K562 (cell line): Measurements from ENCODE around the gene NARF. TPM values are rescaled to one million over a fixed set of nuclear protein-coding genes. Genes with fewer than 3 reads are reported as not detected.

Experiments
- AFF4 ChIP-seq: sonication (generic); formaldehyde crosslinking; IDR thresholded peaks from 2 replicates; pipeline ENCODE4 v1.8.0; 2023; ENCODE audit warnings: mild to moderate bottlenecking, missing genetic modification reagents
- ELK1 ChIP-seq: sonication (generic); formaldehyde crosslinking; IDR thresholded peaks from 2 replicates; pipeline ENCODE4 v1.8.1; 2022; ENCODE audit warnings: missing genetic modification reagents
- FOSL1 ChIP-seq: fragments of 200-800 bp; sonication (Bioruptor generic); conservative IDR thresholded peaks from 2 replicates; pipeline ENCODE4 v1.6.1; 2016; ENCODE audit warnings: missing genetic modification characterization, missing compliant biosample characterization
- FOXA3 ChIP-seq, 2 experiments: fragments of 450-650 bp in 1 of 2; sonication (generic) in 1 of 2; formaldehyde crosslinking; IDR thresholded peaks in 1 of 2; conservative IDR thresholded peaks in 1 of 2; 2 replicates each; pipeline versions ENCODE4 v1.4.0 to v1.8.0; 2020 to 2022; ENCODE audit warnings: mild to moderate bottlenecking in 2 of 2, missing genetic modification reagents in 1 of 2
- NFRKB ChIP-seq: fragments of 450-650 bp; IDR thresholded peaks from 2 replicates; pipeline ENCODE4 v1.6.1; 2016; ENCODE audit warnings: low read depth
- ZBTB11 ChIP-seq, 3 experiments: fragments of 200-800 bp in 1 of 3; fragments of 250-450 bp in 1 of 3; fragments of 450-650 bp in 1 of 3; sonication (Bioruptor Pico) in 1 of 3; sonication (Bioruptor generic) in 1 of 3; formaldehyde crosslinking in 1 of 3; IDR thresholded peaks; 2 replicates each; pipeline versions ENCODE4 v1.6.1 to v1.8.0; 2016 to 2022; ENCODE audit warnings: mild to moderate bottlenecking in 2 of 3, missing genetic modification characterization in 2 of 3, missing compliant biosample characterization in 1 of 3, moderate library complexity in 1 of 3
- polyA plus RNA-seq, 8 experiments: library from polyadenylated mRNA; depleted of rRNA in 4 of 8; stranded (reverse) in 5 of 8; unstranded in 3 of 8; fragments of >200 nt; fragmentation: Nextera tagmentation in 2 of 8; fragmentation: Illumina TruSeq in 1 of 8; extraction: Ambion mirVana in 2 of 8; extraction: Trizol in 1 of 8; gene quantifications; 2 replicates each; pipeline versions ENCODE4 v1.2.1 to v1.2.3, GENCODE V29; 2011 to 2014; ENCODE audit warnings: inconsistent platforms in 1 of 8, missing spikeins in 1 of 8
- total RNA-seq, 7 experiments: library from RNA; depleted of rRNA in 6 of 7; stranded (reverse); fragments of >200 nt in 6 of 7; fragmentation: Illumina TruSeq in 2 of 7; extraction: Trizol in 2 of 7; gene quantifications; 2 replicates each; pipeline versions ENCODE4 v1.2.1 to v1.2.3, GENCODE V29; 2011 to 2021; ENCODE audit warnings: low replicate concordance in 1 of 7
- TF ChIP-seq, protein P1 (sequence below), 2 experiments: fragments of 450-650 bp; IDR thresholded peaks; 2 replicates each; pipeline ENCODE4 v1.6.1; 2016; ENCODE audit warnings: mild to moderate bottlenecking in 2 of 2, borderline replicate concordance in 1 of 2, low read depth in 1 of 2, moderate library complexity in 1 of 2

NARF gene
- total and polyA plus RNA-seq, 9 of the 15 experiments (the other 6 are each of a cell fraction or from before 2014, with no cell fraction given): 60.4 to 423 (median 132) TPM

DNA sequence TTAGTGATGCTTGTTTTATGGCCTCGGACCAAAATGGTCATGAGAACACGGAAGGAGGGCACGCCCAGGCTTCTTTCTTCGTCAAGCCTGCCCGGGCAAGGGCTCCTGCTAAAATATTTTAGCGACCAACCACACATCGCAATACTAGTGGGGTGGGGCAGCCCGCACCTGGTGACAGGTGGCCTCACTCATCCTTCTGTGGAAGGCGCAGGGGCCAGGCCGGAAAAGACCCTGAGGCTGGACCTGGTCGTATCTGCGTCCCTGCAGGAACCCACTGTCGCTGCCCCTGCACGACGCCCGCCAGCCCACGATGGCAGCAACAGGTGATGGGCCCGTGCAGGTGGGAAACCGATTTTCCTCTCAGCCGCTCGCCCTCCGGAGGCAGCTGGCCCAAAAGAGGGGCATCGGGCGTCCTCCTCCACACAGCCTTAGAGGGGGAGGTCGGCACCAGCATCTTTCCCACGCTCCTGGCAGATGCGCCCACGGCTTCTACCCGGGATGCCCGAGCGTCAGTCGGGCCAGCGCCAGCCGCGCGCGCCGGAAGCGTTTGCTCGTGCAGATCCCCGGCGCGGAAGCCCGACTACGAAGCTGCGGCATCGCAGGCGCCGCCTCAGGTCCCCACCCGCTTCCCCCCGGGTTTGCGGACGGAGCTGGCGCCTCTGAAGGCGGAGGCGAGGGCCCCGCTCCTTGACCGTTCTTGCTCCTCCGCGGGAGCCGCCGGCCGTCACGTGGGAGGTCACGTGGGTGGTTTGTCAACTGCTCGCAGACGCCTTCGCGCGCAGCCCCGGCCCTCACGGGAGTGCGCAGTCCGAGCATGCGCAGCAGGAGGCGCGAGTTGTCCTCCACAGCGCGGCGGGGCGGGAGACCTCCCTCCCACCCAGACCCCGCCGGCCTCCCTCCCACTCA lies 38.2 kb downstream of the NARF start (continued):
- TF ChIP-seq FOSL1 (tag) (no peak), FOXA3 (CRISPR knock-in tag; conservative IDR thresholded peaks at IDR 0.05 in 1 of 2, IDR thresholded peaks at IDR 0.05 in 1 of 2) (peak in 1 of 2 experiments; percentile 83; a peak in 2 of 4 replicates), ZBTB11 (CRISPR knock-in tag; IDR thresholded peaks at IDR 0.05) (no peak), NFRKB (no peak), AFF4 (CRISPR knock-in tag) (no peak), ELK1 (CRISPR knock-in tag) (0 out of 2 replicates have a peak, but pooled peaks have one; percentile 37)
- TF ChIP-seq, protein P1, sequence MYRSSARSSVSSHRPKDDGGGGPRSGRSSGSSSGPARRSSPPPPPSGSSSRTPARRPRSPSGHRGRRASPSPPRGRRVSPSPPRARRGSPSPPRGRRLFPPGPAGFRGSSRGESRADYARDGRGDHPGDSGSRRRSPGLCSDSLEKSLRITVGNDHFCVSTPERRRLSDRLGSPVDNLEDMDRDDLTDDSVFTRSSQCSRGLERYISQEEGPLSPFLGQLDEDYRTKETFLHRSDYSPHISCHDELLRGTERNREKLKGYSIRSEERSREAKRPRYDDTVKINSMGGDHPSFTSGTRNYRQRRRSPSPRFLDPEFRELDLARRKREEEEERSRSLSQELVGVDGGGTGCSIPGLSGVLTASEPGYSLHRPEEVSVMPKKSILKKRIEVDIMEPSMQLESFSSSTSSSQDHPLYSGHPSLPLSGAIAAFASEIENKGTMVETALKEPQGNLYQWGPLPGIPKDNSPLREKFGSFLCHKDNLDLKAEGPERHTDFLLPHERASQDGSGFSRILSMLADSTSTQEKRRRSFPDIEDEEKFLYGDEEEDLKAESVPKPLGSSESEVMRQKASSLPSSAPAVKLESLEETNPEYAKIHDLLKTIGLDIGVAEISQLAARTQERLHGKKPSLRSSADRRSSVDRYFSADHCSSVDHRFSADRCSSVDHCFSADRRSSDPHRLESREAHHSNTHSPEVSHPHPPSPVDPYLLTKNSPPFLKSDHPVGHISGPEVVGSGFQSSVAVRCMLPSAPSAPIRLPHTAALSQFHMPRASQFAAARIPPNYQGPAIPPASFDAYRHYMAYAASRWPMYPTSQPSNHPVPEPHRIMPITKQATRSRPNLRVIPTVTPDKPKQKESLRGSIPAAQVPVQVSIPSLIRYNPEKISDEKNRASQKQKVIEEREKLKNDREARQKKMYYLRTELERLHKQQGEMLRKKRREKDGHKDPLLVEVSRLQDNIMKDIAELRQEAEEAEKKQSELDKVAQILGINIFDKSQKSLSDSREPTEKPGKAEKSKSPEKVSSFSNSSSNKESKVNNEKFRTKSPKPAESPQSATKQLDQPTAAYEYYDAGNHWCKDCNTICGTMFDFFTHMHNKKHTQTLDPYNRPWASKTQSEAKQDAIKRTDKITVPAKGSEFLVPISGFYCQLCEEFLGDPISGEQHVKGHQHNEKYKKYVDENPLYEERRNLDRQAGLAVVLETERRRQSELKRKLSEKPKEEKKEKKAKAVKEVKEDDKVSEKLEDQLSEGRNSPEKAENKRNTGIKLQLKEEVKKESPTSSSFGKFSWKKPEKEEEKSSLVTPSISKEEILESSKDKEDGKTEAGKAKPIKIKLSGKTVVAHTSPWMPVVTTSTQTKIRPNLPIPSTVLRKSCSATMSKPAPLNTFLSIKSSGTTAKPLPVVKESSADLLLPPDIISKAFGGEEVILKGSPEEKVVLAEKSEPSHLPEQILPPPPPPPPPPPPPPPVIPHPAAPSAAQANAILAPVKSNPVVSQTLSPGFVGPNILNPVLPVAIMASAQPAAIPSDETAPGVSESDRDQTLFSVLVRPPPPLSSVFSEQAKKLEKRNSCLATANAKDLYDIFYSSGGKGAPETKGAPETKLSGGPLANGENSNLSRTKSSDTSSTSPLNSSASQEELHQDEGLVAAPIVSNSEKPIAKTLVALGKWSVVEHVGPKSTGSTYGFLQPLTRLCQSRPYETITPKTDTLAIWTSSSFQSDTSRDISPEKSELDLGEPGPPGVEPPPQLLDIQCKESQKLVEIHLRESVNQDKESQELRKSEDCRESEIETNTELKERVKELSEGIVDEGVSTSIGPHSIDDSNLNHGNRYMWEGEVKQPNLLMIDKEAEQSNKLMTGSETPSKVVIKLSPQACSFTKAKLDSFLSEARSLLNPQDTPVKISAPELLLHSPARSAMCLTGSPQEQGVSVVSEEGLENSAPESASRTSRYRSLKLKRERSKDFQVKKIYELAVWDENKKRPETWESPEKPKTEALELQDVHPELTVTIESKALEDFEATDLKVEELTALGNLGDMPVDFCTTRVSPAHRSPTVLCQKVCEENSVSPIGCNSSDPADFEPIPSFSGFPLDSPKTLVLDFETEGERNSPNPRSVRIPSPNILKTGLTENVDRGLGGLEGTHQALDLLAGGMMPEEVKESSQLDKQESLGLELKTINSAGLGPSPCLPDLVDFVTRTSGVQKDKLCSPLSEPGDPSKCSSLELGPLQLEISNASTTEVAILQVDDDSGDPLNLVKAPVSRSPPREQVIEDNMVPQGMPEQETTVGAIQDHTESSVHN (IDR thresholded peaks at IDR 0.05; ENCODE audit: borderline replicate concordance in 1 of 2, low read depth in 1 of 2): no peak
